ENCODE measurements around the gene POP7.
A peak's percentile ranks its signal among the peaks of the same experiment; 100 is the strongest.
"Not testable (repeated sequence)": the region's sequence is repeated elsewhere in the genome, so short reads cannot be mapped to it uniquely, and the experiment has no call there.

Gene POP7

GRCh38 chr7:100692578-100692961 lies 13.4 kb upstream of the POP7 start:
- no peak for DNase-seq

- peak; percentile 28 for DNase-seq
Measured at GRCh38 chr7:100693312-100694097, 12.4 kb upstream of the POP7 start.

GRCh38 chr7:100694098-100694745 lies 11.7 kb upstream of the POP7 start, which contains the start of gene GIGYF1:
Gene GIGYF1 (minus strand): TSS chr7:100694250. CDS start chr7:100688238, 6,012 bp downstream.
- peak; percentile 81 for DNase-seq

GRCh38 chr7:100696123-100696521 lies 9.8 kb upstream of the POP7 start:
- DNase-seq = no peak

- no peak for DNase-seq
Measured at GRCh38 chr7:100699018-100699417, 6.9 kb upstream of the POP7 start.

GRCh38 chr7:100701089-100701488 lies 4.8 kb upstream of the POP7 start:
- not testable (repeated sequence) for DNase-seq

GRCh38 chr7:100705320-100705752 lies 585 bp upstream of the POP7 start:
- DNase-seq = peak; percentile 89

- DNase-seq = no peak
Measured at GRCh38 chr7:100706672-100707311, 871 bp downstream of the POP7 start.

GRCh38 chr7:100708395-100708794 lies 2.5 kb downstream of the POP7 start:
- DNase-seq = no peak

GRCh38 chr7:100710452-100710851 lies 4.5 kb downstream of the POP7 start:
- DNase-seq = no peak

GRCh38 chr7:100711369-100711768 lies 5.4 kb downstream of the POP7 start:
- DNase-seq = no peak

GRCh38 chr7:100714725-100715124 lies 8.8 kb downstream of the POP7 start:
- DNase-seq = no peak

GRCh38 chr7:100717073-100717472 lies 11.2 kb downstream of the POP7 start:
- DNase-seq = not testable (repeated sequence)

GRCh38 chr7:100719523-100720278 lies 13.8 kb downstream of the POP7 start:
- DNase-seq = no peak

- DNase-seq = no peak
Measured at GRCh38 chr7:100720279-100720670, 14.4 kb downstream of the POP7 start, which contains the start of gene EPO. Gene EPO (plus strand): TSS chr7:100720468. CDS start chr7:100720981, 513 bp downstream.

- DNase-seq = no peak
Measured at GRCh38 chr7:100720671-100721504, 15.0 kb downstream of the POP7 start.

- no peak for DNase-seq
Measured at GRCh38 chr7:100721505-100721812, 15.5 kb downstream of the POP7 start.

- DNase-seq = no peak
Measured at GRCh38 chr7:100722480-100723212, 16.7 kb downstream of the POP7 start.

GRCh38 chr7:100723732-100724275 lies 17.9 kb downstream of the POP7 start:
- DNase-seq = no peak

GRCh38 chr7:100724364-100724763 lies 18.4 kb downstream of the POP7 start:
- not testable (repeated sequence) for DNase-seq

Data from stimulated activated CD4-positive, alpha-beta T cell treated with anti-CD3 and anti-CD28 coated beads, Interleukin-15, amount 100 ng/mL, for 24 hours (primary cell).